ENCODE measurements around the gene GABRG3.

GABRG3 gene

GRCh38 chr15:27248251-27248650 is 277.3 kb downstream of the GABRG3 start:
- DNase-seq (ENCODE audit: low read depth), result no peak

- no peak for DNase-seq (ENCODE audit: low read depth)
Observed at GRCh38 chr15:27249046-27249759, 278.2 kb downstream of the GABRG3 start.

DNA sequence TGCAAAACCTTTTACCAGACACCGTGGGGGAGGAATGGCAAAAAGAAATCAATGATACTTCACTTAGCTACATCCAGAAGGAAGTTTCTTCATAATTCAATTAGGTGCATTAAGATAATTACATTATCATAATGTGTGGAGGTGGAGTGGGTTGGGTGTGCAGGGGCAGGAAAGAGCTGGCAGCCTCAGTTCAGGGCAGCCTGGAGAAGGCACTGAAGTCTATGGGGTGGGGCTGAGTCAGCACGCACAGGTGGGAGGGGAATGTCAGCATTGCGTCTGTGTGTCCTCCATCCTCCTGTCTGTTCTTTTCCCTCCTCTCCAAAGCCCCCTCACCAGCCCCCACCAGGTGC is 278.8 kb downstream of the GABRG3 start:
- DNase-seq (ENCODE audit: low read depth), result no peak

DNA sequence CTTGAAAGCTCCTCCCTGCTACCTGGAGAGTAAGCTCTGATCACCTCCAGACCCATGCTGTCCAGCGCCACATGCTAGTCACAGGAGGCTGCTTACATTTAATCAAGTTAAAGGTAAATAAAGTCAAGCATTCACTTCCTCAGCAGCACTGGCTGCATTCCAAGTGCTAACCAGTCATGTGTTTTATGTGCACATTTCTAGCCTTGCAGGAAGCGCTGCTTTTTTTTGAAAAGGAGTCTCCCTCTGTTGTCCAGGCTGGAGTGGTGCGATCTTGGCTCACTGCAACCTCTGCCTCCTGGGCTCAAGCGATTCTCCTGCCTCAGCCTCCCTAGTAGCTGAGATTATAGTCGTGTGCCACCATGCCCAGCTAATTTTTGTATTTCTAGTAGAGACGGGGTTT is 279.2 kb downstream of the GABRG3 start:
- DNase-seq (ENCODE audit: low read depth), result no peak

DNA sequence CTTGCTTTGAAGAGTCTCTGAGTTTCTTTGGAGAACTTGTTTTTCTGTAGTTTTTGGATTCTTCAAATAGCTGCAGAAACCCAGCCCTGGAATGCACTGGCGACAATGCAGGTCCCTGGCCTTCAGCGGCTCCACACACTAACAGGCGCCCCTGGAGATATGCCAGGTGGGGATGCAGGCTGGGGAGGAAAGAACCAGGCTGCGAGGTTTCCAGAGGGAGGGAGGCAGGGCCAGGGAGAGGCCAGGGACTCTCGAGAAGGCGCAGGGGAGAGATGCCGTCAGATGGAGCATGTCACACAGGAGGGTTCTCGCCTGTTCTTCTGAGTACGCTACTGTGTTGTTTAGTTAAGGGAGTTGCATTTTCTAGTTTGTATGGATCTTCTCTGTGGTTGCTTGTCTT is 283.1 kb downstream of the GABRG3 start:
- no peak for DNase-seq (ENCODE audit: low read depth)

- no peak for DNase-seq (ENCODE audit: low read depth)
Observed at GRCh38 chr15:27254801-27255200, 283.8 kb downstream of the GABRG3 start.

DNA sequence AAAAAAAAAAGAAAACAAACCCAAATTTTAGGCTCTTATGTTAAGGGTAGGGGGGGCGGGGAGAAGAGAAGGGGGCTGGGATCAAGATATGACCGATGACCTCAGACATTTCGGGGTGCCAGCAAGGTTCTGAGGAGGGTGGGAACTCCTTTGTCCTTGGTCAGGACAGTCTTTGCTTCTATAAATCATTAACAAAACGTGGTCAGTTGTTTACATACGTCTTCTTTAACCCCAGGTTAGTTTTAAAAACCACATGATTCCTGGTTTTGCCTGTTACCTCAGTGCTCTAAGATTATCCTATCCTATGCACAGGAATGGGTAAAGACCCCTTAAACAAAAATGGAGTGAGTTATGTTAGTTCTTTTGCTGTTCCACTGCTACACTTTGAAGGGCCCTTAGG is 285.5 kb downstream of the GABRG3 start:
- DNase-seq (ENCODE audit: low read depth), result no peak

- no peak for DNase-seq (ENCODE audit: low read depth)
Observed at GRCh38 chr15:27258287-27258686, 287.3 kb downstream of the GABRG3 start.

DNA sequence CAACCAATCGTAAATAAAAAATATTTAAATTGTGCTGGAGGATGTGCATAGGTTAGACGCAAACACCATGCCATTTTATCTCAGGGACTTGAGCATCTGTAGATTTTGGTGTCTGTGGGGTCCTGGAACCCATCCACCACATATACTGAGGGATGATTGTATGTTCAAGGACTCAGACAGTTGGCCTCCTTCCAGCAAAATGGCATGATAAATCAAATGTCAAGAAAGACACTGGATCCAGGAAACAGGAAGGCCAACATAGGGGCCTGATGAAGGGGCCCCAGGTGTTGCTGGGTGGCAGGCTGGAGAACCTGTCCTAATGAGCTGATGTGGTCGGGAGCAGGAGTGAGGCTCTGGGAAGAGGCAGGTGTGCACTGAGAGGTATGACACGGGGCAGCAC is 289.5 kb downstream of the GABRG3 start:
- DNase-seq (ENCODE audit: low read depth), result no peak

DNA sequence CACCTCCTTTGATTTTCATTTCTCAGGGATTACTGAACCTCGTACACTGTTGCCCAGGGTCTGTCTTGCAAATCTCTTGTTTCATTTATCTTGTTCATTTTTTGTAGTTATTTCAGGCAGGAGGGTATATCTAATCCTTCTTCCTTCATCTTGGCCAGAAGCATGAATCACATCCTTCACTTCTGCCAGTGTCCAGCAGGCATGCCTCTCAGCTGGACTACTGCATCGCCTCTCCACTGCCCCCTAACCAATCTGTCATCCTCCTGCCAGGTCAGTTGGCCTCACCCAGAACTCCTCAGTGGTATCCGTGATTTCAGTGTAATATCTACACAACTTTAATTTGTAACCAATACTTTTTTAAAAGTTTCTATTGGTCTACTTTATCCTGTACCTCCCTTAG is 297.9 kb downstream of the GABRG3 start:
- DNase-seq (ENCODE audit: low read depth), result no peak

GRCh38 chr15:27271258-27271657 is 300.3 kb downstream of the GABRG3 start:
- no peak for DNase-seq (ENCODE audit: low read depth)

- no peak for DNase-seq (ENCODE audit: low read depth)
Observed at GRCh38 chr15:27272427-27272826, 301.4 kb downstream of the GABRG3 start.

DNA sequence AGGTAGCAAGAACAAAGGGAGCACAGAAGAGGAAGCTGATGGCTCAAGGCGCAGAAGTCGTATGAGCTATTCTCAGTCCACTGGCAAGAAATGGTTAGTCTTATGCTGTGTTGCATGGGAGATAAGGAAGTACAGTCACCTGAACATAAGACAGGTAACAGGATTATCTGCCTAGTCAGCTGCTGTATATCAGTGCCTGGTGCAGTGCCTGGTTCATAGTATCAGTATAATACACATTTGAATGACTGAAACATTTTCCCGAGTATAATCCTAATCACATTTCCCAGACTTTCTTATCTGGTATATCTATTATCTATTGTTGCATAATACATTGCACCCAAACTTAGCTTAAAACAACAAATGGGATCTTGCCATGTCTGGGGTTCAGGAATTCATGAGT is 302.5 kb downstream of the GABRG3 start:
- DNase-seq (ENCODE audit: low read depth), result no peak

GRCh38 chr15:27278761-27279160 is 307.8 kb downstream of the GABRG3 start:
- no peak for DNase-seq (ENCODE audit: low read depth)

DNA sequence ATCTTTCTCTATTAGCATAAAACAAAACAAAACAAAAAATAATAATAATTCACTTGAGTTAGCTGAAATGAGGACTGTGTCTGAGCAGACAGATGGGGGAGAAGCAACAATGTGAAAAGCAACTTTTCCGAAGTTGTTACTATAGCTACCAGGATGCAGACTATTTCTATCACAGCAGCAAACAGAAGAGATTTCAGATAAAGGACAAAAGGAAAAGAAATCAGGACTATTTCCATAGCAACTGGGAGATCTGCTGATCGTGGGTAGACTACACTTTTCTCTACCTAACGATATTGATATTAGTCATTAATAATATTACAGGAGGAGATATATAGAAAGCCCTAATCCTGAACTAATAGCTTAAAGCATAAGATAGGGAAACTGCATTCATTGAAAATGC is 321.7 kb downstream of the GABRG3 start:
- no peak for DNase-seq (ENCODE audit: low read depth)

- no peak for DNase-seq (ENCODE audit: low read depth)
Observed at GRCh38 chr15:27293607-27294006, 322.6 kb downstream of the GABRG3 start.

DNA sequence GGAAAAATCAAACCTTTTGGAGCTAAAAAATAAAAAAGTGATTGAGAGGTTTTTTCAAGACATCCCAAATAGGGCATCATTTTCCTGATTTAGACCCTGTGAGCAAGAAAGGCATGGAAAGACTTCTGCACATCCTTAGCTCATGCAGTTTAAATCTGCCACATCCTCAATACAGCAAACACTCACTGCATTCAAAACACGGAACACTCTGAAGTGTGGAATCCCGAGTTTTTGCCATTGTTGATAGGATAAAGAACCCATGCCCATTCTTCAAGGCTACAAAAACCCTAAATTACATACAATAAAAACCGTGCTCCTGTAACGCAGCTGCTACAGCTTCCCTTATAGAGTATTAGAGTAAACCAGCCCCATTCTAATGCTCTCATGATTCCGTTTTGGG is 346.8 kb downstream of the GABRG3 start:
- DNase-seq (ENCODE audit: low read depth), result no peak

- no peak for DNase-seq (ENCODE audit: low read depth)
Observed at GRCh38 chr15:27323801-27324200, 352.8 kb downstream of the GABRG3 start.

DNA sequence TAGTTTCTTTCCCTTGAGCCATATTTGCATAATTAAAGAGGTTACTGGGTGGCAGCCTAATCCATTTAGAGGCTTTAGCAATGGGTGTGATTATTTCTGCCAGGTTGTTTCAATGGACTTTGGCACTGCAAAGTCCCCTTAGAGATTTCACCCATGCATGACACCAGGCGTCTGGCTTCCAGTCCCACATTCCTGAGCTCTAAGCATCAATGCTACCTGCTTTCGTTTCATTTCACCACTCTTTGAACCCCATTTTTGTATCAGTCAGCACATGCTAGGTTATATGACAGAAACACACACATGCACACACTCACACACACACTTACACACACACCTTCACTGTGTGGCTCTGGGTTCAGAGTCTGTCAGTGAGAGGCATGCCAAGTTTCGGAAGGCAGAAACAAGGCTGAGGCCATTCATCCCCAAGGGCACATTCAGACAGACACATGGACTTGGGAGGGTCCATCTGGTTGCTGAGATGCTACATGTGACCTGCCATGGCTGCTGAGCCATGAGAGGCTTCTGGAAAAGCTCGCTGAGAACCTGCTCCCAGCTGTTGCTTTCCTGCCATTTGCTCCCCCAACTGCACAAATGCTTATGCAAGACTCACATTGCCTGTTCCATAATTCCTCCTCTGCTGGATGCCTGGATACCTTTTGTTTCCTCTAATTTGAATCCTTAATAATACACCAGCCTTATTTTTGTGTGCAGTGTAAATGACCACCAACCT is 354.1 kb downstream of the GABRG3 start:
- DNase-seq (ENCODE audit: low read depth), result no peak

DNA sequence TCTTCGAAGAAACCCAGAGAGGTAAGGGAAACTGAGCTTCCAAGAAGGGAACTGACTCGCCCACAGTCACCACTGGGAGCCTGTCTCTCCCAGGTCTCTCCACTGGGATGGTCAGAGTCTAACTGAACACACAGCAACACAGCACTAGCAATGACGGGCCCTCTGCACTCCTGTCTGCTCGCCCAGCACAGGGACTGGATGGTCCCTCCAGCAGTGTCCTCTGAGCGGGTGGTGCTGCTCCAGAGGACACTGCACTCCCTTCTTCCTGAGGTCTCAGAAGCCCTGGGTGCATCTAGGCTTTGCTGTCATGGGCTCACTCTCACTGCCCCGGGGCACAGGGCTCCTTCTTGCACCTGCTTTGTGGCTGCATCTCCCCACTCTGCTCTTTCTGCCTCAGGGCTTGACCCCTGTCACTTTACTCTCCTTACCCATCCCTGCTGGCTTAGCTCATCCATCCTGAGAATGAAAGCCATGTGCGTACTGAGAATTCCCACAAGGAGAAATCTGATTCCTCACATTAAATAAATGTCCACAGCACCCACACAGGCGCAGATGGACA is 356.6 kb downstream of the GABRG3 start:
- DNase-seq (ENCODE audit: low read depth), result no peak

DNA sequence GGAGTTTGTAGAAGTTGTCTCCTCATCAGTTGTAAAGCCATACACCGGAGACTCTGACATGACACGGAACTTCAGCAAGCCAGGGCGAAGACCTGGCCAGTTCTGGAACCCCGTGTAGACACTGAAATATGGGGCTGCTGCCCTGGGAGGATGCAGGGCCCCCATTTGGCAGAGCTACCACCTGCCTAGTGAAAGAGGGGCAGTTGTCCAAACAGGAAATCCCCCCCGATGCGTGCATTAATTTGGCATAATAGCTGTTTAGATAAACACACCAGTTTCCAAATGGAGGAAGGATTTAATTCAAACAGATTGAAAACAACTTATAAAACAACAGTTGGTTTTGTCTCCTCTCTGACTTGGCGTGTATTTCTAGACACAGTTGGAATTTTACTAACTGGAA is 357.2 kb downstream of the GABRG3 start:
- no peak for DNase-seq (ENCODE audit: low read depth)

DNA sequence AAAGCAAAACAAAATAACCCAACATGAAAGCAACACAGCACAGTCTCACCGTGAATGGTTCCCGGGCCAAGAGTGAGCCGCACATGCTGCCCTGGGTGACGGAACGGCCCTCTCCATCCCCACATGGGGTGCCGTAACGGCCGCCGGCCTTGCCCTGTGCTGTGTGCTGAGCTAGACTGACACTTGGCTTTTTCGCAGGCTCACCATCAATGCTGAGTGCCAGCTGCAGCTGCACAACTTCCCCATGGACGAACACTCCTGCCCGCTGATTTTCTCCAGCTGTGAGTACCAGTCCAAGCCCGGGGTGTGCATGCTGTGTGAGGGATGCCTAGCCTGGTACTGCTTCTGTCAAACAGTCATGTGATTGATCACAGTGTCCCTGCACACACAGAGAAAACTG is 357.6 kb downstream of the GABRG3 start:
- DNase-seq (ENCODE audit: low read depth), result no peak

- no peak for DNase-seq (ENCODE audit: low read depth)
Observed at GRCh38 chr15:27330326-27330725, 359.3 kb downstream of the GABRG3 start.

GRCh38 chr15:27336676-27337075 is 365.7 kb downstream of the GABRG3 start:
- no peak for DNase-seq (ENCODE audit: low read depth)
